Measurements from ENCODE around the gene WRAP73.

- no peak for TF ChIP-seq CTCF (IDR thresholded peaks at IDR 0.05)
- TF ChIP-seq POLR2A (IDR thresholded peaks at IDR 0.05), result no peak
These were observed 7.8 kb upstream of the WRAP73 start for GRCh38 chr1:3657578-3658230.
